ENCODE data around the gene GPR39. TPM values are rescaled to one million over a fixed set of nuclear protein-coding genes. Genes with fewer than 3 reads are reported as not detected.

The GPR39 gene
- total RNA-seq, 4 donors from 2014 or later = 9.1 to 38.5 (median 25.9) TPM

- TF ChIP-seq POLR2A (IDR thresholded peaks at IDR 0.05) (no peak), CTCF (IDR thresholded peaks at IDR 0.05) (no peak)
- no peaks in the 10 kb centered on the region for H3K36me3 ChIP-seq
- no peak overlapping the region for H3K4me3 ChIP-seq
- H3K27me3 ChIP-seq = no peaks in the 10 kb centered on the region
- no peaks in the 10 kb centered on the region for H3K9me3 ChIP-seq
- H3K4me1 ChIP-seq = no peaks in the 10 kb centered on the region
- no peak for DNase-seq
- no peak overlapping the region for H3K27ac ChIP-seq
Measured at GRCh38 chr2:132478461-132479105, 62.0 kb downstream of the GPR39 start.

- Histone ChIP-seq H3K4me1 (no peaks in the 10 kb centered on the region), H3K27ac (no peak overlapping the region), H3K36me3 (no peaks in the 10 kb centered on the region), H3K9me3 (no peaks in the 10 kb centered on the region), H3K4me3 (no peak overlapping the region), H3K27me3 (no peaks in the 10 kb centered on the region)
- no peak for DNase-seq
- TF ChIP-seq CTCF (IDR thresholded peaks at IDR 0.05) = no peak
Measured at GRCh38 chr2:132479155-132479554, 62.5 kb downstream of the GPR39 start.

GRCh38 chr2:132482821-132483220 lies 66.2 kb downstream of the GPR39 start:
- H3K36me3 ChIP-seq = no peaks in the 10 kb centered on the region
- H3K27me3 ChIP-seq = no peaks in the 10 kb centered on the region
- DNase-seq = no peak
- no peak overlapping the region for H3K4me3 ChIP-seq
- no peak overlapping the region for H3K27ac ChIP-seq
- H3K4me1 ChIP-seq = no peaks in the 10 kb centered on the region
- TF ChIP-seq POLR2A (IDR thresholded peaks at IDR 0.05) = no peak
- TF ChIP-seq CTCF (IDR thresholded peaks at IDR 0.05) = no peak
- H3K9me3 ChIP-seq = no peaks in the 10 kb centered on the region

- H3K27ac ChIP-seq = no peak overlapping the region
- no peaks in the 10 kb centered on the region for H3K9me3 ChIP-seq
- no peak overlapping the region for H3K4me3 ChIP-seq
- H3K4me1 ChIP-seq = no peaks in the 10 kb centered on the region
- TF ChIP-seq CTCF (IDR thresholded peaks at IDR 0.05) = no peak
- no peak for TF ChIP-seq POLR2A (IDR thresholded peaks at IDR 0.05)
- no peaks in the 10 kb centered on the region for H3K36me3 ChIP-seq
- no peaks in the 10 kb centered on the region for H3K27me3 ChIP-seq
- no peak for DNase-seq
Measured at GRCh38 chr2:132484144-132484543, 67.5 kb downstream of the GPR39 start.

- H3K27ac ChIP-seq = no peak overlapping the region
- H3K4me1 ChIP-seq = no peaks in the 10 kb centered on the region
- TF ChIP-seq CTCF (IDR thresholded peaks at IDR 0.05) (no peak), POLR2A (IDR thresholded peaks at IDR 0.05) (no peak)
- no peak for DNase-seq
- no peaks in the 10 kb centered on the region for H3K9me3 ChIP-seq
- H3K4me3 ChIP-seq = no peak overlapping the region
- no peaks in the 10 kb centered on the region for H3K36me3 ChIP-seq
- H3K27me3 ChIP-seq = no peaks in the 10 kb centered on the region
Measured at GRCh38 chr2:132488491-132488890, 71.9 kb downstream of the GPR39 start.

GRCh38 chr2:132489150-132489549 lies 72.5 kb downstream of the GPR39 start:
- no peaks in the 10 kb centered on the region for H3K4me1 ChIP-seq
- H3K4me3 ChIP-seq = no peak overlapping the region
- DNase-seq = no peak
- H3K27me3 ChIP-seq = no peaks in the 10 kb centered on the region
- H3K9me3 ChIP-seq = no peaks in the 10 kb centered on the region
- H3K36me3 ChIP-seq = no peaks in the 10 kb centered on the region
- TF ChIP-seq POLR2A (IDR thresholded peaks at IDR 0.05) (no peak), CTCF (IDR thresholded peaks at IDR 0.05) (no peak)
- H3K27ac ChIP-seq = no peak overlapping the region

Data from Peyer's patch (tissue), 4 donors.